IgD-negative memory B cell (primary cell): ENCODE results near the gene SLC2A9. TPM values are rescaled to one million over a fixed set of nuclear protein-coding genes. Genes with fewer than 3 reads are reported as not detected.
"Not testable (repeated sequence)": the region's sequence is repeated elsewhere in the genome, so short reads cannot be mapped to it uniquely, and the experiment has no call there.

Source experiments
- H3K27ac Mint-ChIP-seq, 3 donors: one replicate each; pipeline ENCODE4 v1.8.0; 2020 to 2022; ENCODE audit warnings: mild to moderate bottlenecking in 3 of 3, mixed read lengths in 3 of 3, moderate library complexity in 1 of 3
- H3K27me3 Mint-ChIP-seq: one replicate; pipeline ENCODE4 v1.8.0; 2021; ENCODE audit warnings: mixed read lengths
- H3K36me3 Mint-ChIP-seq: one replicate; pipeline ENCODE4 v1.8.0; 2020; ENCODE audit warnings: mild to moderate bottlenecking, mixed read lengths
- H3K4me1 Mint-ChIP-seq, 3 donors: one replicate each; pipeline ENCODE4 v1.8.0; 2020 to 2022; ENCODE audit warnings: mixed read lengths in 3 of 3, mild to moderate bottlenecking in 1 of 3
- H3K4me3 Mint-ChIP-seq, 4 donors: one replicate each; pipeline ENCODE4 v1.8.0; 2020 to 2022; ENCODE audit warnings: mild to moderate bottlenecking in 4 of 4, mixed read lengths in 4 of 4, moderate library complexity in 3 of 4
- H3K9me3 Mint-ChIP-seq, 3 donors: one replicate each; pipeline ENCODE4 v1.8.0; 2020 to 2021; ENCODE audit warnings: mixed read lengths in 3 of 3, mild to moderate bottlenecking in 1 of 3
- polyA plus RNA-seq: library from polyadenylated mRNA; unstranded; fragments of 300-500 nt; fragmentation: Illumina TruSeq; gene quantifications from one replicate; pipeline ENCODE4 v1.2.3, GENCODE V29; 2021

Gene SLC2A9
- polyA plus RNA-seq, 1 donor from 2014 or later = 0.41 TPM

DNA sequence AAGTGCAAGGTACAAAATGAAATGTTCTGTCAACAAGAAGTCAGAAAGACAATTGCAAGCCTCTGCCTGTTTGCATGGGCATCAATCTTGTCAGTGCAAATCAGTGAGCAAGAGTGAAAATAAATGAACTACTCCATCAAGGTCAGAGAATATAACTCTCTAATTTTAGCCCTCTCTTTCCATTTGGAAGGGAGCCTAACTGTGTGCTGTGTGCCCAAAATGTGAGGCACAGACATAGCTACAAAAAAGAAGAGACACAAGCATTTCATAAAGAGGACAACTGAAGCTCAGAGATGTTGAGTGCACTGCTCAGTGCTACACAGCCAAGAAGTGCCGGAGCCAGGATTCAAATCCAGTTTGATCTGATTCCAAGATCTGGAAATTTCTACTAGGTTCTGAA lies 114.3 kb downstream of the SLC2A9 start:
- no peak overlapping the region for H3K4me3 Mint-ChIP-seq
- no peak overlapping the region for H3K27ac Mint-ChIP-seq
- no peaks in the 10 kb centered on the region for H3K36me3 Mint-ChIP-seq
- H3K9me3 Mint-ChIP-seq = peaks cover 0 to 3% (median 0%) of the 10 kb centered on the region in 3 donors
- H3K4me1 Mint-ChIP-seq = no peaks in the 10 kb centered on the region
- H3K27me3 Mint-ChIP-seq = peaks cover 6% of the 10 kb centered on the region

DNA sequence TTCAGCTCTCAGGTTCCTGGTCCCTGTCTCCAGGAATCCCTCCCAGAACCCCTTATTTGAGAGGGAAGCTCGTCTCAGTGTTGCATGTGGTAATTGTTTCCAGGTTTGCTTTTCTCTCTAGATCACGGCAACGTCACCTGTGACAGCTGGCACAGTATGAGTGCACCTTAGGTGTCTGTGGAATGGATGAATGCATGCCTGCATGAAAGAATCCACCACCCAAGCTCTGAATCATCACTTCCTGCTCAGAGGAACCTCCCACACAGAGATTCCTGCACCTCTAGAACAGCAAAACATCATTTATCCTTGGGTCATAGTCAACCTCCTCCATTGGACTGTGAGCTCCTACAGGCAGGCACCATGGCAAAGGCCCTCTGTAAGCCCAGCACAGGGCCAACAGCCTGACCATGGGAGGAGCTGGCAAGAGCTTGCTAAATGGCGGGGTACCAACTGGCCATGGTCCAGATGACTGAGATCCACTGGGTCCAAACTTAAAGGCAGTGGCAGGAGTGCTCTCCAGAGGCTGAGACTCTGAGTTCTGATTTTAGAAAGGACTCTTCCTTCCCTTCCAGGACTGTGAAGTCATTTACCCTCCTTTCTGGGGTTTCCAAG lies 116.2 kb downstream of the SLC2A9 start:
- peak overlapping the region in 1 of 4 donors; percentile 58 for H3K4me3 Mint-ChIP-seq
- peaks cover 7% of the 10 kb centered on the region for H3K27me3 Mint-ChIP-seq
- H3K9me3 Mint-ChIP-seq = peaks cover 0 to 3% (median 0%) of the 10 kb centered on the region in 3 donors
- no peaks in the 10 kb centered on the region for H3K36me3 Mint-ChIP-seq
- H3K27ac Mint-ChIP-seq = no peak overlapping the region
- no peaks in the 10 kb centered on the region for H3K4me1 Mint-ChIP-seq

GRCh38 chr4:9903317-9903716 lies 118.0 kb downstream of the SLC2A9 start:
- Mint-ChIP-seq H3K9me3 (no peaks in the 10 kb centered on the region), H3K36me3 (no peaks in the 10 kb centered on the region), H3K4me1 (no peaks in the 10 kb centered on the region), H3K27me3 (peaks cover 13% of the 10 kb centered on the region), H3K27ac (no peak overlapping the region), H3K4me3 (no peak overlapping the region)

GRCh38 chr4:9901257-9901656 lies 120.0 kb downstream of the SLC2A9 start:
- H3K27ac Mint-ChIP-seq = no peak overlapping the region
- H3K9me3 Mint-ChIP-seq = peaks cover 0 to 3% (median 0%) of the 10 kb centered on the region in 3 donors
- H3K36me3 Mint-ChIP-seq = no peaks in the 10 kb centered on the region
- peaks cover 13% of the 10 kb centered on the region for H3K27me3 Mint-ChIP-seq
- no peaks in the 10 kb centered on the region for H3K4me1 Mint-ChIP-seq
- H3K4me3 Mint-ChIP-seq = no peak overlapping the region

GRCh38 chr4:9900633-9901032 lies 120.7 kb downstream of the SLC2A9 start:
- H3K9me3 Mint-ChIP-seq, H3K4me3 Mint-ChIP-seq, H3K36me3 Mint-ChIP-seq, H3K4me1 Mint-ChIP-seq, H3K27ac Mint-ChIP-seq: not testable (repeated sequence)
- peaks cover 13% of the 10 kb centered on the region for H3K27me3 Mint-ChIP-seq

GRCh38 chr4:9899306-9900055 lies 121.8 kb downstream of the SLC2A9 start:
- no peaks in the 10 kb centered on the region for H3K4me1 Mint-ChIP-seq
- no peak overlapping the region for H3K27ac Mint-ChIP-seq
- H3K36me3 Mint-ChIP-seq = no peaks in the 10 kb centered on the region

DNA sequence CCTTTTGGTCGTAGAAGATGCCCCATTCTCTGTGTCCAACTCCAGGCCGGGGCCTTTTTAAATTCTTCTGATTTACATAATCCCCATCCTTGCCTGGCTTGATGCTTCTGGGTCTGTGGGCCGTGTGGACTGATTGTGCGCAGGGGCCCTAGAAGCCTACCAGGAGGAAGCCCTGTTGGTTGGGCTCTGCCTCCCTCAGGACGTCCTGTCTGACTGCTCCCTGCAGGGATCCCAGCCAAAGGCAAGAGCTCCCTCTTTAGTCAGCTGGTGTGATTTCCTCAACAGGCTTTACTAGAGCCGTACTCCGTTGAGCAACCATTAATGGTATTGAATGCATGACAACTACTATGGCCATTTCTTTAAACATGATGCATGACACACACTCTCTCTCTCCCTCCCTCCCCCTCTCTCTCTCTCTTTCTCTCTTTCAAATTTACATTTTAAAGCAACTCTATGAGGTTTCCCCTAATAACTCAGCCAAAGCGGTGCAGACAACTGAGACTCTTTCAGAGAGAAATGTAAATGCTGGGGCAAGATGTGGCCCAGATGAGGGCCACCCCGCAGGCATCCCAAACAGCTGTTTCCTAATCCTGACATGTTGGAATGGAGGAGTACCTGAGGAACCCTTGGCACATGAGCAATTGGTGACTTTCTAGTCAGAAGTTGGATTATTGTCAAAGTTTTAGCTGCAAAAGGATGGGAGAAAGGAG lies 122.5 kb downstream of the SLC2A9 start:
- Mint-ChIP-seq H3K36me3 (no peaks in the 10 kb centered on the region), H3K27me3 (peaks cover 11% of the 10 kb centered on the region), H3K27ac (no peak overlapping the region), H3K4me3 (peak overlapping the region in 1 of 4 donors; percentile 56), H3K4me1 (no peaks in the 10 kb centered on the region), H3K9me3 (peaks cover 0 to 4% (median 0%) of the 10 kb centered on the region in 3 donors)

More at GRCh38 chr4:9899306-9900055, 121.8 kb downstream of the SLC2A9 start:
- Mint-ChIP-seq H3K4me3 (no peak overlapping the region), H3K27me3 (peaks cover 13% of the 10 kb centered on the region), H3K9me3 (peaks cover 0 to 4% (median 0%) of the 10 kb centered on the region in 3 donors)

GRCh38 chr4:9895333-9895705 lies 126.0 kb downstream of the SLC2A9 start:
- H3K9me3 Mint-ChIP-seq = peaks cover 0 to 4% (median 0%) of the 10 kb centered on the region in 3 donors
- no peaks in the 10 kb centered on the region for H3K36me3 Mint-ChIP-seq
- no peak overlapping the region for H3K27ac Mint-ChIP-seq
- H3K4me3 Mint-ChIP-seq = no peak overlapping the region
- peaks cover 8% of the 10 kb centered on the region for H3K27me3 Mint-ChIP-seq
- no peaks in the 10 kb centered on the region for H3K4me1 Mint-ChIP-seq

- H3K4me3 Mint-ChIP-seq = no peak overlapping the region
- no peak overlapping the region for H3K27ac Mint-ChIP-seq
- peaks cover 0 to 4% (median 0%) of the 10 kb centered on the region in 3 donors for H3K9me3 Mint-ChIP-seq
- H3K36me3 Mint-ChIP-seq = no peaks in the 10 kb centered on the region
- peaks cover 6% of the 10 kb centered on the region for H3K27me3 Mint-ChIP-seq
- no peaks in the 10 kb centered on the region for H3K4me1 Mint-ChIP-seq
Measured at GRCh38 chr4:9894644-9895332, 126.5 kb downstream of the SLC2A9 start.

DNA sequence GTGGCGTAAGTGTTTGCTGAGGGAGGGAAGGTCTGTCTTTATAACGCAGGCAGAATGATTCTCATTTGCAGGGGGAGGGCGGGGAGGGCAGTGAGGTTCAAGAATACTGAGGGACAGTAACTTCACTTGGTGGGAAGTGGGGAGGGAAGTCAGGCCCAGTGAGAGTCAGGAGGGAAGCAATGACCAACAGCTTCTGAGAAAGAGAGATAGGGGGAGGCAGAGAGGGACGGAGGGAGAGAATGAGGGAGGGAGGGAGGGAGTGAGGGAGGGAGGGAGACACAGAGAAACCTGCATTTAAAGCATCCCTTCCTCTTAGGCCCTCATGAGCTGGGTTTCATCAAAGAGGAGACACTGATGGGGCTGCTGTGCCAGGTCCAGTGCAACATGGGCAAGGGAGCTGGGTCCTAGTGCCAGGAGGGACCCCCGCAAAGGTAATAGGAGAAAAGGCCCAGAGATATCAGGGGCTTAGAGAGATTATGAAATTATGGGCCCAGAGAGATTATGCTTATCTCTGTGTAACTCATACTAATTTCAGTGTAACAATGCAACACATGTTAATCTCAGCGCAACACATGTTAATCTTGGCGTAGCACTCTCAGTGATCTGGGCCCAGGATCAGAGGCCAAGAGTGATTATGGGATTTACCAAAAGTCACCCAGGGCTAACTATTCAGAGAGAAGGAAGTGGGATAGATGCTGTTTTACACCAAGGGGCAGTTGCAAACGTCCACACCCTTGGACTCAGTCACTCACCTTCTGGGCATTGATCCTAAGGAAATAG lies 127.8 kb downstream of the SLC2A9 start:
- H3K27ac Mint-ChIP-seq = no peak overlapping the region
- no peak overlapping the region for H3K4me3 Mint-ChIP-seq
- H3K9me3 Mint-ChIP-seq = peaks cover 0 to 4% (median 0%) of the 10 kb centered on the region in 3 donors
- no peaks in the 10 kb centered on the region for H3K36me3 Mint-ChIP-seq
- H3K27me3 Mint-ChIP-seq = peaks cover 3% of the 10 kb centered on the region
- H3K4me1 Mint-ChIP-seq = no peaks in the 10 kb centered on the region

GRCh38 chr4:9891740-9892139 lies 129.6 kb downstream of the SLC2A9 start:
- Mint-ChIP-seq H3K4me1 (no peaks in the 10 kb centered on the region), H3K4me3 (no peak overlapping the region), H3K36me3 (no peaks in the 10 kb centered on the region), H3K27me3 (peaks cover 3% of the 10 kb centered on the region), H3K27ac (peak overlapping the region in 1 of 3 donors; percentile 39), H3K9me3 (peaks cover 0 to 4% (median 0%) of the 10 kb centered on the region in 3 donors)

- Mint-ChIP-seq H3K27ac (no peak overlapping the region), H3K36me3 (no peaks in the 10 kb centered on the region), H3K4me1 (no peaks in the 10 kb centered on the region), H3K27me3 (peaks cover 3% of the 10 kb centered on the region), H3K4me3 (no peak overlapping the region), H3K9me3 (no peaks in the 10 kb centered on the region)
Measured at GRCh38 chr4:9891056-9891455, 130.2 kb downstream of the SLC2A9 start.

- Mint-ChIP-seq H3K36me3 (no peaks in the 10 kb centered on the region), H3K27me3 (peaks cover 3% of the 10 kb centered on the region), H3K4me3 (no peak overlapping the region), H3K4me1 (no peaks in the 10 kb centered on the region), H3K27ac (peak overlapping the region in 1 of 3 donors; percentile 86), H3K9me3 (no peaks in the 10 kb centered on the region)
Measured at GRCh38 chr4:9889306-9889705, 132.0 kb downstream of the SLC2A9 start.

- H3K27ac Mint-ChIP-seq = no peak overlapping the region
- H3K4me3 Mint-ChIP-seq = no peak overlapping the region
- H3K36me3 Mint-ChIP-seq = no peaks in the 10 kb centered on the region
- peaks cover 3% of the 10 kb centered on the region for H3K27me3 Mint-ChIP-seq
- no peaks in the 10 kb centered on the region for H3K9me3 Mint-ChIP-seq
- H3K4me1 Mint-ChIP-seq = no peaks in the 10 kb centered on the region
Measured at GRCh38 chr4:9885958-9886357, 135.3 kb downstream of the SLC2A9 start.
